Measurements from ENCODE around the gene HGD. TPM values are rescaled to one million over a fixed set of nuclear protein-coding genes. Genes with fewer than 3 reads are reported as not detected.

The HGD gene
- total RNA-seq, 1 donor from 2014 or later: 11.9 TPM

DNA sequence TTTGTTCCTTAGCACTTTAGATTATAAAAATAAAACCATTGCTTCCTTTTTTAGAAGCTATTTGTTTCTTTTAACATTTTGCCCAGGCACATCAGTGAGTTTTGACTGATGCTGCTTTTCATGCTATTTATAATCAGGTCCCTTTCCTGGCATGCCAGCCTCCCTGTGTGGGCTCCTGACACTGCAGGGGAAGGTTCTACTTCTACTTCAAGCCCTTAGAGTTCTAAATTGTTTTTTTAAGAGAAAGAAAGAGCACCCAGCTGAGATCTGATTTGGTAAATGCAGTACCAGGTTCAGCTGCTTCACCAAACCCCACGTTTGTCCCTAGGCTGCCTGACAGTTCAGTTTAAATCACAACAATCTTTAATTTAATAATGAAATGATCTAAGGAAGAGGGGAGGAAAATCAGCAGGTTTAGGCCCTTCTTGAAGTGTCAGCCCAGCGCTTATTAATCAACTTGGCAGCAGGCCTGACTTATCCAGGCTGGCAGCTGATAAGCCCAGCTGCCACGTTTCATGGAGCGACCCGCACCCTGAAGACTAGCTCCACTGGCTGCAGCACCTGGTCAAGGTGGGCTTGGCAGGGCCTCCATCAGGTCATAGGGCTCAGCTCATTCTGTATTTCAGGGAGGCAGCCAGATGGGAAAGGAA, 29.0 kb downstream of the HGD start:
- Mint-ChIP-seq H3K4me1 (ENCODE audit: low read depth) (no peaks in the 10 kb centered on the region), H3K36me3 (ENCODE audit: insufficient read depth) (peaks cover 3% of the 10 kb centered on the region), H3K27me3 (no peaks in the 10 kb centered on the region), H3K27ac (no peak overlapping the region), H3K9me3 (ENCODE audit: low read depth) (no peaks in the 10 kb centered on the region), H3K4me3 (ENCODE audit: low read depth) (no peak overlapping the region)
- TF ChIP-seq, protein P1, sequence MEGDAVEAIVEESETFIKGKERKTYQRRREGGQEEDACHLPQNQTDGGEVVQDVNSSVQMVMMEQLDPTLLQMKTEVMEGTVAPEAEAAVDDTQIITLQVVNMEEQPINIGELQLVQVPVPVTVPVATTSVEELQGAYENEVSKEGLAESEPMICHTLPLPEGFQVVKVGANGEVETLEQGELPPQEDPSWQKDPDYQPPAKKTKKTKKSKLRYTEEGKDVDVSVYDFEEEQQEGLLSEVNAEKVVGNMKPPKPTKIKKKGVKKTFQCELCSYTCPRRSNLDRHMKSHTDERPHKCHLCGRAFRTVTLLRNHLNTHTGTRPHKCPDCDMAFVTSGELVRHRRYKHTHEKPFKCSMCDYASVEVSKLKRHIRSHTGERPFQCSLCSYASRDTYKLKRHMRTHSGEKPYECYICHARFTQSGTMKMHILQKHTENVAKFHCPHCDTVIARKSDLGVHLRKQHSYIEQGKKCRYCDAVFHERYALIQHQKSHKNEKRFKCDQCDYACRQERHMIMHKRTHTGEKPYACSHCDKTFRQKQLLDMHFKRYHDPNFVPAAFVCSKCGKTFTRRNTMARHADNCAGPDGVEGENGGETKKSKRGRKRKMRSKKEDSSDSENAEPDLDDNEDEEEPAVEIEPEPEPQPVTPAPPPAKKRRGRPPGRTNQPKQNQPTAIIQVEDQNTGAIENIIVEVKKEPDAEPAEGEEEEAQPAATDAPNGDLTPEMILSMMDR (IDR thresholded peaks at IDR 0.05; ENCODE audit: unreplicated experiment): no peak
- no peak for DNase-seq (ENCODE audit: low spot score, unreplicated experiment)

DNA sequence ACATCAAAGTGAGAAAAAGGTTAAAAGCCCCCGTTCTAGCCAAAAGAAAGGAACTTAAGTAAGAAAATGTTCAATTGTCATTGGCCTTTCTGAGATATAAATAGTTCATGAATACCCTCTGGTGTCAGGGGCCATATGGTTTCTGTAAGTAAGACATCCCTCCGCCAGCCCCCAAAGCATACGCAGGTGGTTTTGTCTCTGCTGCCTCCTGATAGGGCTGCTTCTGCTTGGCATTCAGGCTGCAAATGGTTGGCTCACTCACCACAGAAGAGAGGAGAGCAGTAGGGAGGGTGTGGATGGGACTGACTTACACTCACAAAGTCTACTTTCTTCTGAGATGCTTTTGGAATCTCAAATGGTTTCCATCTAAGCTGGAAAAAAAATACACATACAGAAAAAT, 29.8 kb downstream of the HGD start:
- Mint-ChIP-seq H3K9me3 (ENCODE audit: low read depth) (no peaks in the 10 kb centered on the region), H3K36me3 (ENCODE audit: insufficient read depth) (peaks cover 3% of the 10 kb centered on the region), H3K4me3 (ENCODE audit: low read depth) (no peak overlapping the region), H3K27me3 (no peaks in the 10 kb centered on the region), H3K27ac (no peak overlapping the region), H3K4me1 (ENCODE audit: low read depth) (no peaks in the 10 kb centered on the region)
- TF ChIP-seq, protein P1 (IDR thresholded peaks at IDR 0.05; ENCODE audit: unreplicated experiment): no peak
- DNase-seq (ENCODE audit: low spot score, unreplicated experiment): no peak

DNA sequence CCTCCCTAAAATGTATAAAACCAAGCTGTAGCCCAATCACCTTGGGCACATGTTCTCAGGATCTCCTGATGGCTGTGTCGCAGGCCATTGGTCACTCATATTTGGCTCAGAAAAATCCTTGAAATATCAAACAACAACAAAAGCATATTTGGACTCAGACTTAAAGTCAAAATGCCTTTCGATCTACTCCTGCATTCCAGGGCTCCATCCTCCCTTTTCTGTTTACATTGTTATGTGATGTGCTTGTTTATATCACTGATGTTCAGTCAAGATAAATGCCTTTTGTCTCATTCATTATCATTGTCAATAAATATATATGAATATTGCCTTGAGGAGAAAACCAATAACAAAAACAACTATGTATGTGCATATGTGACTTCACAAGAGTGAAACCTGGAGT, 31.7 kb downstream of the HGD start:
- Mint-ChIP-seq H3K27me3 (no peaks in the 10 kb centered on the region), H3K4me3 (ENCODE audit: low read depth) (no peak overlapping the region), H3K27ac (no peak overlapping the region), H3K36me3 (ENCODE audit: insufficient read depth) (peaks cover 3% of the 10 kb centered on the region), H3K9me3 (ENCODE audit: low read depth) (no peaks in the 10 kb centered on the region), H3K4me1 (ENCODE audit: low read depth) (no peaks in the 10 kb centered on the region)
- no peak for DNase-seq (ENCODE audit: low spot score, unreplicated experiment)
- TF ChIP-seq, protein P1 (IDR thresholded peaks at IDR 0.05; ENCODE audit: unreplicated experiment): no peak

DNA sequence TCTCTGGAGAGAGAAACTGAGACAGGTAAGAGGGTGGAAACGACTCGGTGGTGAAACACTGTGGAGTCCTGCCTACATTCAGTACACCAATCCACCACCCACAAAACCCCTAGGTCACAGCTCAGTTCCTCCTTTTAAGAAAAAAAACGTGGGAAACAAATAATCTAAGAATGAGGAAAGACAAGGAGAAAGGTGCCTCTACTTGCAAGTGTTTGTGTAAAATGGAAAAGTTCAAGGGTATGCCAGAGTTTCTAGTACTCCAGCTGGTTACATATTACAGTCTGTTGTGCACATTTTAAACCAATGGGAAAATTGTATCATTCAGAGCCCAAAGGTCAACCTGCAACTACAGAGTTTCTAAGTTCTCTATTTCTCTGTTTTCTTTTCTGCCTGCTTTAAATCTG, 32.2 kb downstream of the HGD start:
- no peak for DNase-seq (ENCODE audit: low spot score, unreplicated experiment)
- Mint-ChIP-seq H3K4me1 (ENCODE audit: low read depth) (no peaks in the 10 kb centered on the region), H3K36me3 (ENCODE audit: insufficient read depth) (peaks cover 3% of the 10 kb centered on the region), H3K9me3 (ENCODE audit: low read depth) (no peaks in the 10 kb centered on the region), H3K27ac (no peak overlapping the region), H3K27me3 (no peaks in the 10 kb centered on the region), H3K4me3 (ENCODE audit: low read depth) (no peak overlapping the region)
- TF ChIP-seq, protein P1 (IDR thresholded peaks at IDR 0.05; ENCODE audit: unreplicated experiment): no peak

DNA sequence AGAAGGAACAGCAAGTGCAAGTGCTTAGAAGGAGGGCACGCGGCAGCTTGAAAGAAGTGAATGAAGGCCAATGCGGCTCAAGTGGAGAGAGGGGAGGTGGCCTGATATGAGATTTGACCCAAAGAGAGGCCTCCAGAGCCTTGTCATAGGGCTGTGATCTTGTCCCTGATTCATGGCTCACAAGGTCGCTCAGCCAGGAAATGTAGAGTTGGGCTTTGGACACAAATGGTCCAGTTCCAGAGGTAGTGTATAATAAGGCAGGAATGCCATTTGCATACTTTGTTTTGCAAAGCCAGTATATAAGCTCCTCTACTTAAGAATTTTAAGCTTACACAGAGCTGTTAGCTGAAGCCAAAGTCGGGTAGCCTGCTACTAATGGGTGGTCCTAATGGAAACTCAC, 33.7 kb downstream of the HGD start:
- peaks cover 1% of the 10 kb centered on the region for H3K36me3 Mint-ChIP-seq (ENCODE audit: insufficient read depth)

More for the DNA sequence above, 33.7 kb downstream of the HGD start:
- Mint-ChIP-seq H3K27me3 (no peaks in the 10 kb centered on the region), H3K27ac (no peak overlapping the region), H3K4me3 (ENCODE audit: low read depth) (no peak overlapping the region), H3K9me3 (ENCODE audit: low read depth) (no peaks in the 10 kb centered on the region), H3K4me1 (ENCODE audit: low read depth) (no peaks in the 10 kb centered on the region)
- TF ChIP-seq, protein P1 (IDR thresholded peaks at IDR 0.05; ENCODE audit: unreplicated experiment): no peak
- DNase-seq (ENCODE audit: low spot score, unreplicated experiment): no peak

Measured in progenitor cell of endocrine pancreas (in vitro differentiated cells).